ENCODE measurements around the gene JPT1. TPM values are rescaled to one million over a fixed set of nuclear protein-coding genes. Genes with fewer than 3 reads are reported as not detected.

The JPT1 gene
- total RNA-seq, 8 experiments from 2014 or later = 95.0 to 664 (median 275) TPM

- WGBS, 10 experiments = 77 to 100% methylated on average over 1 to 3 of the region's 11 CpGs; no CpG with 5 or more reads in 8 of the 10 experiments
- in situ Hi-C loops (cut with MboI; ENCODE audit: low pct_unique_long_range_greater_than_20kb in 2 of 9, low sequenced_read_pairs in 9 of 9, unreplicated experiment in 9 of 9) = no loop called here
- peaks cover 17 to 49% of the 10 kb centered on the region in 2 donors for H3K4me1 ChIP-seq (replicated peaks in 1 of 2)
- no peak overlapping the region for H3K27ac ChIP-seq
- ATAC-seq (replicated peaks in 6 of 8) = no peak
- no peak overlapping the region for H3K4me3 ChIP-seq
These were observed 65.6 kb downstream of the JPT1 start for GRCh38 chr17:75088465-75089417.

GRCh38 chr17:75087558-75088453, 66.5 kb downstream of the JPT1 start, which contains the start of gene SLC16A5:
Gene SLC16A5, plus strand, starts transcription at chr17:75087954. Its CDS starts 5,683 bp downstream, at chr17:75093637.
- in situ Hi-C loops (cut with MboI; ENCODE audit: low pct_unique_long_range_greater_than_20kb in 2 of 9, low sequenced_read_pairs in 9 of 9, unreplicated experiment in 9 of 9) = no loop called here
- WGBS, 10 experiments = 0 to 18% (median 11%) methylated on average over 1 to 5 of the region's 69 CpGs; no CpG with 5 or more reads in 4 of the 10 experiments
- Histone ChIP-seq H3K4me1 (replicated peaks in 1 of 2) (peaks cover 8 to 41% of the 10 kb centered on the region in 2 donors), H3K27ac (no peak within 1 kb of the TSS), H3K4me3 (no peak within 1 kb of the TSS)
- peak; percentile 28 to 92 (median 73) for ATAC-seq (replicated peaks in 6 of 8)

DNA sequence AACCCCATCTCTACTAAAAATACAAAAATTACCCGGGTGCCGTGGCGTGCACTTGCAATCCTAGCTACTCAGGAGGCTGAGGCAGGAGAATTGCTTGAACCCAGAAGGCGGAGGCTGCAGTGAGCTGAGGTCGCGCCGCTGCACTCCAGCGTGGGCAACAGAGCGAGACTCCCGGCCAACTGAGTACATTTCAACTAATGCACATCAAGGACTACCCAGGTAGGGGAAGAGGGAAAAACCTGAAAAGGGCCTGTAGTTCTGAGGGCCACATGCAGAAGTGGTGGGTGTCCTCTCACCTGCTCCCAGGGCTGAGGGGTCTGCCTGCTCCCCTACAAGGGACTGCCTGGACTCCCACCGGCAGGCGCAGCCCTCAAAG, 67.1 kb downstream of the JPT1 start:
- 0 to 86% (median 80%) methylated on average over 2 to 5 of the region's 12 CpGs; no CpG with 5 or more reads in 5 of the 10 experiments for WGBS, 10 experiments

GRCh38 chr17:75086496-75087181, 67.7 kb downstream of the JPT1 start:
- Histone ChIP-seq H3K4me1 (replicated peaks in 1 of 2) (peaks cover 7 to 29% of the 10 kb centered on the region in 2 donors), H3K27ac (no peak overlapping the region), H3K4me3 (no peak overlapping the region)
- WGBS, 10 experiments = 60 to 100% (median 87%) methylated on average over 2 to 9 of the region's 15 CpGs; no CpG with 5 or more reads in 1 of the 10 experiments
- ATAC-seq (replicated peaks in 6 of 8) = no peak
- in situ Hi-C loops (cut with MboI; ENCODE audit: low pct_unique_long_range_greater_than_20kb in 2 of 9, low sequenced_read_pairs in 9 of 9, unreplicated experiment in 9 of 9) = no loop called here

More for the DNA sequence above, 67.1 kb downstream of the JPT1 start:
- H3K27ac ChIP-seq = no peak overlapping the region
- no peak for ATAC-seq (replicated peaks in 6 of 8)
- in situ Hi-C loops (cut with MboI; ENCODE audit: low pct_unique_long_range_greater_than_20kb in 2 of 9, low sequenced_read_pairs in 9 of 9, unreplicated experiment in 9 of 9) = no loop called here
- H3K4me3 ChIP-seq = no peak overlapping the region
- peaks cover 8 to 35% of the 10 kb centered on the region in 2 donors for H3K4me1 ChIP-seq (replicated peaks in 1 of 2)

Other genes with a start within 250 kb of the JPT1 start
- gene USH1G, start 231.3 kb downstream of the JPT1 start, total RNA-seq = under 1 TPM in 6 of 8 experiments, not detected in 2; 0.11 to 0.76 (median 0.20) TPM
- under 1 TPM in 3 of 8 experiments, not detected in 5; 0.15 to 0.71 (median 0.21) TPM for gene OTOP2, start 230.2 kb downstream of the JPT1 start, total RNA-seq
- under 1 TPM in 3 of 8 experiments, not detected in 5; 0.10 to 0.38 (median 0.11) TPM for gene OTOP3, start 218.6 kb downstream of the JPT1 start, total RNA-seq
- 10 to 100 TPM in 5 of 8 experiments, 1 to 10 TPM in 2, under 1 TPM in 1; 0.36 to 16.8 (median 12.3) TPM for gene HID1, start 181.8 kb downstream of the JPT1 start, total RNA-seq
- gene CDR2L, start 166.9 kb downstream of the JPT1 start, total RNA-seq = 10 to 100 TPM in 6 of 8 experiments, 1 to 10 TPM in 2; 8.1 to 18.0 (median 13.6) TPM
- gene MRPL58, start 141.8 kb downstream of the JPT1 start, total RNA-seq = 10 to 100 TPM; 27.6 to 52.5 (median 34.8) TPM
- gene ATP5PD, start 107.5 kb downstream of the JPT1 start, total RNA-seq = 100 to 1,000 TPM; 282 to 662 (median 376) TPM
- 10 to 100 TPM; 13.2 to 41.6 (median 30.6) TPM for gene KCTD2, start 107.3 kb downstream of the JPT1 start, total RNA-seq
- gene SLC16A5, start 66.6 kb downstream of the JPT1 start, total RNA-seq = 10 to 100 TPM in 2 of 8 experiments, 1 to 10 TPM in 1, under 1 TPM in 2, not detected in 3; 0.09 to 16.6 (median 5.0) TPM
- 10 to 100 TPM in 2 of 8 experiments, 1 to 10 TPM in 6; 3.7 to 11.3 (median 6.1) TPM for gene ARMC7, start 44.5 kb downstream of the JPT1 start, total RNA-seq
- gene NT5C, start 22.8 kb downstream of the JPT1 start, total RNA-seq = 10 to 100 TPM; 30.0 to 86.8 (median 41.9) TPM
- gene SUMO2, start 28.4 kb upstream of the JPT1 start, total RNA-seq = 100 to 1,000 TPM; 114 to 263 (median 169) TPM
- gene NUP85, start 51.2 kb upstream of the JPT1 start, total RNA-seq = 10 to 100 TPM; 16.0 to 69.3 (median 21.0) TPM
- 10 to 100 TPM; 13.0 to 39.2 (median 18.9) TPM for gene GGA3, start 107.1 kb upstream of the JPT1 start, total RNA-seq
- gene MRPS7, start 107.4 kb upstream of the JPT1 start, total RNA-seq = 100 to 1,000 TPM in 1 of 8 experiments, 10 to 100 TPM in 7; 48.2 to 108 (median 78.7) TPM
- gene MIF4GD, start 116.7 kb upstream of the JPT1 start, total RNA-seq = 10 to 100 TPM in 7 of 8 experiments, 1 to 10 TPM in 1; 9.8 to 21.2 (median 16.3) TPM
- gene SLC25A19, start 134.9 kb upstream of the JPT1 start, total RNA-seq = 10 to 100 TPM in 2 of 8 experiments, 1 to 10 TPM in 6; 3.7 to 17.9 (median 5.9) TPM

Measured in motor neuron (in vitro differentiated cells).